ENCODE results near the gene ERBB3.
"Not testable (repeated sequence)": the region's sequence is repeated elsewhere in the genome, so short reads cannot be mapped to it uniquely, and the experiment has no call there.

ERBB3 gene

GRCh38 chr12:56116267-56117081 lies 36.5 kb downstream of the ERBB3 start, which contains the start of gene RPL41:
Gene RPL41 (plus strand): TSS chr12:56116633.
- peak; percentile 97 for DNase-seq

GRCh38 chr12:56117082-56117706 lies 37.2 kb downstream of the ERBB3 start:
- DNase-seq, result not testable (repeated sequence)

- DNase-seq, result peak; percentile 99
Observed at GRCh38 chr12:56117778-56118687, 38.1 kb downstream of the ERBB3 start, which contains the start of gene ZC3H10. Gene ZC3H10 (plus strand): TSS chr12:56118266. CDS start chr12:56120563, 2,297 bp downstream.

- no peak for DNase-seq
Observed at GRCh38 chr12:56118688-56119357, 38.9 kb downstream of the ERBB3 start.

- DNase-seq, result peak; percentile 84
Observed at GRCh38 chr12:56119361-56119796, 39.4 kb downstream of the ERBB3 start.

GRCh38 chr12:56120158-56120846 lies 40.3 kb downstream of the ERBB3 start:
- no peak for DNase-seq

- no peak for DNase-seq
Observed at GRCh38 chr12:56121204-56121870, 41.4 kb downstream of the ERBB3 start.

- no peak for DNase-seq
Observed at GRCh38 chr12:56122637-56123036, 42.7 kb downstream of the ERBB3 start.

GRCh38 chr12:56124133-56124532 lies 44.2 kb downstream of the ERBB3 start:
- DNase-seq, result no peak

- no peak for DNase-seq
Observed at GRCh38 chr12:56126732-56127239, 46.8 kb downstream of the ERBB3 start.

GRCh38 chr12:56127485-56127887 lies 47.5 kb downstream of the ERBB3 start:
- DNase-seq, result no peak

- DNase-seq, result peak; percentile 98
Observed at GRCh38 chr12:56127888-56128669, 48.1 kb downstream of the ERBB3 start, which contains the start of gene ESYT1. Gene ESYT1 (plus strand): TSS chr12:56128267. CDS start chr12:56128320, 53 bp downstream.

- DNase-seq, result no peak
Observed at GRCh38 chr12:56128670-56129205, 48.8 kb downstream of the ERBB3 start.

GRCh38 chr12:56129206-56129941 lies 49.4 kb downstream of the ERBB3 start:
- DNase-seq, result peak; percentile 90

- DNase-seq, result no peak
Observed at GRCh38 chr12:56129942-56130495, 50.1 kb downstream of the ERBB3 start.

- no peak for DNase-seq
Observed at GRCh38 chr12:56130876-56131275, 50.9 kb downstream of the ERBB3 start.

GRCh38 chr12:56134897-56135296 lies 54.9 kb downstream of the ERBB3 start:
- no peak for DNase-seq

- DNase-seq, result peak; percentile 58
Observed at GRCh38 chr12:56137853-56138571, 58.0 kb downstream of the ERBB3 start.

Measured in activated effector memory CD4-positive, alpha-beta T cell treated with anti-CD3 and anti-CD28 coated beads, Interleukin-2, amount 50 U/mL, for 16 hours (primary cell).